Gastroesophageal sphincter (tissue), 4 donors: Measurements from ENCODE around the gene HCRT. TPM values are rescaled to one million over a fixed set of nuclear protein-coding genes. Genes with fewer than 3 reads are reported as not detected.
"Not testable (repeated sequence)": the region's sequence is repeated elsewhere in the genome, so short reads cannot be mapped to it uniquely, and the experiment has no call there.

Experiments
- ATAC-seq: fragments of 150-250 bp; one replicate; pipeline ENCODE4 v1.9.1; 2016; ENCODE audit warnings: mild to moderate bottlenecking, moderate library complexity
- H3K27ac ChIP-seq, 4 donors: fragments of 200-600 bp; sonication (generic) in 3 of 4; 1 replicate in 3 of 4; 2 replicates in 1 of 4; pipeline ENCODE4 v1.5.1; 2016 to 2019
- H3K27me3 ChIP-seq: fragments of 200-600 bp; sonication (generic); one replicate; pipeline ENCODE4 v1.5.1; 2019
- H3K36me3 ChIP-seq, 2 donors: fragments of 200-600 bp; sonication (generic); one replicate each; pipeline ENCODE4 v1.5.1; 2019; ENCODE audit warnings: control low read depth in 1 of 2
- H3K4me1 ChIP-seq, 3 donors: fragments of 200-600 bp; sonication (generic); 1 replicate in 2 of 3; 2 replicates in 1 of 3; pipeline ENCODE4 v1.5.1; 2016 to 2019; ENCODE audit warnings: control low read depth in 2 of 3
- H3K4me3 ChIP-seq, 2 donors: fragments of 200-600 bp; sonication (generic); one replicate each; pipeline ENCODE4 v1.5.1; 2019; ENCODE audit warnings: mild to moderate bottlenecking in 1 of 2, moderate library complexity in 1 of 2
- H3K9me3 ChIP-seq, 3 donors: fragments of 200-600 bp; sonication (generic); one replicate each; pipeline ENCODE4 v1.5.1; 2017 to 2019; ENCODE audit warnings: control low read depth in 2 of 3
- EP300 ChIP-seq: sonication (generic); formaldehyde crosslinking; IDR thresholded peaks from one replicate; pipeline ENCODE4 v1.6.1; 2017; ENCODE audit warnings: antibody characterized with exemption, mild to moderate bottlenecking
- POLR2A ChIP-seq, 2 donors: fragments of 450-650 bp; IDR thresholded peaks; one replicate each; pipeline ENCODE4 v1.6.1; 2017; ENCODE audit warnings: antibody characterized with exemption in 2 of 2, mild to moderate bottlenecking in 2 of 2, moderate library complexity in 1 of 2
- POLR2AphosphoS5 ChIP-seq: sonication (generic); formaldehyde crosslinking; IDR thresholded peaks from one replicate; pipeline ENCODE4 v1.6.1; 2017; ENCODE audit warnings: antibody characterized with exemption
- WGBS, 2 donors: methylation state at CpG; one replicate each; pipeline ENCODE4 v1.1.5; 2018; ENCODE audit warnings: low coverage in 1 of 2; 5-methylcytosine and 5-hydroxymethylcytosine counted together
- total RNA-seq, 4 donors: library from RNA; depleted of rRNA; stranded (reverse); fragments of >200 nt; gene quantifications; one replicate each; pipeline ENCODE4 v1.1.0, GENCODE V29; 2016
- TF ChIP-seq, protein P1 (sequence below), 4 experiments: fragments of 200-600 bp in 2 of 4; fragments of 450-650 bp in 2 of 4; sonication (generic) in 1 of 4; IDR thresholded peaks; one replicate each; pipeline ENCODE4 v1.5.1; 2017 to 2019; ENCODE audit warnings: antibody characterized with exemption in 4 of 4, mild to moderate bottlenecking in 2 of 4, moderate library complexity in 2 of 4

The HCRT gene
- total RNA-seq, 4 donors from 2014 or later: not detected

DNA sequence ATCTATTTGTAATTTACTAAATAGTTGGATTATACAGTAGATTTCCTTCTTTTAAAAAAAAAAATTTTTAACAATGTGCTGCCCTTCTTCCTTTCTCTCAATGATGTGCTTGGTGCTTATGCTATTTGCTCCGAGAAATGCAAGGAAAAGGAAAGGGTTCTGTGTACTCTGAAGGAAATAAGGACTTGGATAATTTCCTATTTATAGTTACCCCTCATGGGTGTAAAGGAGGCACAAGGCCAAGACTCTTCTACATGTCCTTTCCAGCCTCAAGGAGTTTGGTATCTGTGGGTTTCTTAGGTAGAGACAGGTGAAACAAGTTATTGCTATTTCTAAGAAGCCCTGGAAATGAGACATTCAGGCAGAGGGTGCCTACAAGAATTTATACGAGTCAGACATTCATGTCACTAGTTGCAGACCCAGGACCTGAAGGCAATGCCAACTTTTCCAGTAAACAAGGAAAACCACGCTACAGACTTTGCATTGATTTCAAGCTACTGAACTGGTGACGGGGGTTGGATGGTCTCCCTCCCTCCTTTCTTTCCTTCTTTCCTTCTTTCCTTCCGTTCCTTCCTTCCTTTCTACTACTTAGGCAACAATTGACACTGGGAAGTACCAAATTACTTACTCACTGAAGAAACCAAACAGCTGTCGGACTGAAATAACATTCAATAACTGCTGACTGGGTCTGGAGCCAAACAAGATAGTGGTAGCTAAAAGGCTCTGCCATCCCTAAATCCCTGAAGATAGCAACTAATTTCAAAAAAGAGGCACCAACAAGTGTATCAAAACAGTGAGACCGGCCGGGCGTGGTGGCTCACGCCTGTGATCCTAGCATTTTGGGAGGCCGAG lies 42.8 kb upstream of the HCRT start:
- no peak for TF ChIP-seq POLR2A (IDR thresholded peaks at IDR 0.05)
- TF ChIP-seq, protein P1, sequence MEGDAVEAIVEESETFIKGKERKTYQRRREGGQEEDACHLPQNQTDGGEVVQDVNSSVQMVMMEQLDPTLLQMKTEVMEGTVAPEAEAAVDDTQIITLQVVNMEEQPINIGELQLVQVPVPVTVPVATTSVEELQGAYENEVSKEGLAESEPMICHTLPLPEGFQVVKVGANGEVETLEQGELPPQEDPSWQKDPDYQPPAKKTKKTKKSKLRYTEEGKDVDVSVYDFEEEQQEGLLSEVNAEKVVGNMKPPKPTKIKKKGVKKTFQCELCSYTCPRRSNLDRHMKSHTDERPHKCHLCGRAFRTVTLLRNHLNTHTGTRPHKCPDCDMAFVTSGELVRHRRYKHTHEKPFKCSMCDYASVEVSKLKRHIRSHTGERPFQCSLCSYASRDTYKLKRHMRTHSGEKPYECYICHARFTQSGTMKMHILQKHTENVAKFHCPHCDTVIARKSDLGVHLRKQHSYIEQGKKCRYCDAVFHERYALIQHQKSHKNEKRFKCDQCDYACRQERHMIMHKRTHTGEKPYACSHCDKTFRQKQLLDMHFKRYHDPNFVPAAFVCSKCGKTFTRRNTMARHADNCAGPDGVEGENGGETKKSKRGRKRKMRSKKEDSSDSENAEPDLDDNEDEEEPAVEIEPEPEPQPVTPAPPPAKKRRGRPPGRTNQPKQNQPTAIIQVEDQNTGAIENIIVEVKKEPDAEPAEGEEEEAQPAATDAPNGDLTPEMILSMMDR (IDR thresholded peaks at IDR 0.05): no peak
- TF ChIP-seq EP300: no peak
- TF ChIP-seq POLR2AphosphoS5: no peak
- Histone ChIP-seq H3K36me3 (peaks cover 0 to 63% of the 10 kb centered on the region in 2 donors), H3K4me3 (no peak overlapping the region), H3K27ac (peak overlapping the region in 3 of 4 donors; percentile 34 to 40 (median 37)), H3K9me3 (no peaks in the 10 kb centered on the region), H3K4me1 (peaks cover 0 to 21% (median 0%) of the 10 kb centered on the region in 3 donors), H3K27me3 (no peaks in the 10 kb centered on the region)
- no peak for ATAC-seq
- 42 to 46% methylated on average over 4 to 6 of the region's 11 CpGs for WGBS, 2 donors

DNA sequence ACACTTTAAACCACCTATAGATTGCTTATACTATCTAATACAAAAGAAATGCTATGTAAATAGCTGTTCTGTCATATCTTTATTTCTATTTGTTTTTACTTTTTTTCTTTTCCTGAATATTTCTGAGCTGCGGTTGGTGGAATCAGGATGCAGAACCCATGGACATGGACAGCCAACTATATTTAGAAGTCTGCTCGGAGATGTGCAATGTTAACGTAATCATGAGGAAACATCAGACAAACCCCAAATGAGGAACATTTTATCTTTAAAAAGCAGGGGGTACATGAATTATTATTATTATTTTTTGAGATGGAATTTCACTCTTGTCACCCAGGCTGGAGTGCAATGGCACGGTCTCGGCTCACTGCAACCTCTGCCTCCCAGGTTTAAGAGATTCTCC lies 40.4 kb upstream of the HCRT start:
- TF ChIP-seq EP300: no peak
- TF ChIP-seq, protein P1 (IDR thresholded peaks at IDR 0.05): no peak
- Histone ChIP-seq H3K27ac (no peak overlapping the region), H3K9me3 (no peaks in the 10 kb centered on the region), H3K4me3 (no peak overlapping the region), H3K4me1 (peaks cover 0 to 21% (median 0%) of the 10 kb centered on the region in 3 donors), H3K27me3 (no peaks in the 10 kb centered on the region), H3K36me3 (peaks cover 0 to 79% of the 10 kb centered on the region in 2 donors)
- no peak for ATAC-seq
- WGBS, 2 donors: 90 to 95% methylated on average over 3 to 4 of the region's 5 CpGs

DNA sequence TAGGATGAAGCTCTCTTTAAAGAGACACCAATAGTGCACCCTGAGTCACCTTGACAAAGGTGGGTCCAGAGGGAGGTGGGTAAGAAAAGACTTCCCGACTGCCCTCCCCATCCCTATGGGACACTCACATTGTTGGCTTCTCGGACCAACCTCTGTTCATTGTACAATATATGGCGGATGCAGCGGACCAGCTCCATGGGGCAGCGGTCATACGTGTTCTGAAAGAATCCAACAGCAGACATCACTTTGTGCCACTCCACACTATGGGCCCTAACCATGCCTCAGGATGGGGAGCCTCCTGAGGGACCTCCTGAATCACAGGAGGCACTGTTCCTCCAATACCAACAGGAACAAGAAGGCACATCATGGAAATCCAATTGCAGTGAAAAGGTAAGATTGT lies 39.4 kb upstream of the HCRT start:
- Histone ChIP-seq H3K4me3 (no peak overlapping the region), H3K9me3 (no peaks in the 10 kb centered on the region), H3K4me1 (peaks cover 0 to 21% (median 0%) of the 10 kb centered on the region in 3 donors), H3K27ac (no peak overlapping the region), H3K36me3 (peaks cover 0 to 89% of the 10 kb centered on the region in 2 donors), H3K27me3 (no peaks in the 10 kb centered on the region)
- ATAC-seq: no peak
- 95 to 100% methylated on average over 4 to 5 of the region's 6 CpGs for WGBS, 2 donors
- TF ChIP-seq, protein P1 (IDR thresholded peaks at IDR 0.05): no peak
- TF ChIP-seq POLR2A (IDR thresholded peaks at IDR 0.05) (no peak), EP300 (no peak), POLR2AphosphoS5 (no peak)

DNA sequence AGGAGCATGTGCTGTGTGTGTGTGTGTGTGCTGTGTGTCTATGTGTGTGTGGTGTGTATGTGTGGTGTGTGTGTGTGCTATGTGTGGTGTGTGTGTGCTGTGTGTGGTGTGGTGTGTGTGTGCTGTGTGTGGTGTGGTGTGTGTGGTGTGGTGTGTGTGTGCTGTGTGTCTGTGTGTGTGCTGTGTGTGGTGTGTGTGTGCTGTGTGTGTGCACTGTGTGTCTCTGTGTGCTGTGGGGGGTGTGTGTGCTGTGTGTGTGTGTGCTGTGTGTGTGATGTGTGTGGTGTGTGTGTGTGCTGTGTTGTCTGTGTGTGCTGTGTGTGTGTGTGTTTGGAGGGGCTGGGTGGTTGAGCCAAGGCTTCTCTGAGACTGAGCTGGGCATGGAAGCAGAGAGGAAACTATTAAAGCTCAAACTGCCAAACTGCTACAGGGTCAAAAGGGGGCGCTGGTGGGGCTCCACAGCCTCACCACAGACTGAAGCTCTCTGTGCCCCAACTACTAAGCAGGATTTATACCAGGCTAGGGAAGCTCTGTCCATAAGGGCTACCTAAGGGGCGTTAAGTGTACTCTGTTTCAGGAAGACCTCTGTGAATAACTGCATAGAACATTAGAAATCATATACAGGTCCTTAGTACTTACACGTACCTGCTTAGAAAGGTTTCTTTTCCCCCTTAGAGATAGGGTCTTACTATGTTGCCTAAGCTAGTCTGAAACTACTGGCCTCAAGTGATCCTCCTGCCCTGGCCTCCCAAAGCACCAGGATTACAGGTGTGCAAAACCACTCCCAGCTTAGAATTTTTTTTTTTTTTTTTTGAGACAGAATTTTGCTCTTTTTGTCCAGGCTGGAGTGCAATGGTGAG lies 36.9 kb upstream of the HCRT start:
- TF ChIP-seq POLR2AphosphoS5: no peak
- TF ChIP-seq, protein P1 (IDR thresholded peaks at IDR 0.05): peak in 3 of 4 experiments; percentile 27 to 50 (median 37)
- Histone ChIP-seq H3K36me3 (peaks cover 0 to 91% of the 10 kb centered on the region in 2 donors), H3K4me3 (no peak overlapping the region), H3K27ac (no peak overlapping the region), H3K27me3 (no peaks in the 10 kb centered on the region), H3K9me3 (no peaks in the 10 kb centered on the region), H3K4me1 (peaks cover 0 to 3% (median 0%) of the 10 kb centered on the region in 3 donors)
- whole genome bisulfite sequencing, 2 donors: 33 to 88% methylated on average over 1 to 3 of the region's 3 CpGs
- no peak for ATAC-seq

DNA sequence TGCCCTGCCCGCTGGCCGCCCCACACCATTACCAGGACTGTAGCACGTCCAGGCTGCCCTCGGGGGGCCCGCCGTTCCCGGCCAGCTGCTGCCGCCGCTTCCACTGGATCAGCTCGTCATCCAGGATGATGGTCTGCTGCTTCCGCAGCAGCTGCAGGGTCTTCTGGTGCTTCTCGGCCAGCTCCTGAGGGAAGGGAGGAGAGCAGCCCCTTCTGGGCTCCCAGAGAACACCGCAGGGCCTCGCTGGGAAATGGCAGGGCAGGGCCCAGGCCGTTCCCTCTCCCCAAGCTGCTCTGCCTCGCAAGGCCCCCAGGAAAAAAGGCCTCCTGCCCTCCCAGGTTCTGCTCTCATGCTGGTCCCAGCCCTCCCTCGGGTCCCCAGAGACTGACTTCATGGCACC lies 34.0 kb upstream of the HCRT start:
- H3K4me3 ChIP-seq, H3K9me3 ChIP-seq, H3K27ac ChIP-seq, H3K27me3 ChIP-seq, H3K4me1 ChIP-seq, ATAC-seq: not testable (repeated sequence)
- no CpG with 5 or more reads among the region's 17 CpGs for WGBS, 2 donors
- peaks cover 0 to 95% of the 10 kb centered on the region in 2 donors for H3K36me3 ChIP-seq
